CD4-positive, alpha-beta T cell treated with Interleukin-6 for 4 hours (primary cell): ENCODE measurements around the gene TMC6.
A peak's percentile ranks its signal among the peaks of the same experiment; 100 is the strongest.
"Not testable (repeated sequence)": the region's sequence is repeated elsewhere in the genome, so short reads cannot be mapped to it uniquely, and the experiment has no call there.

Experiments
- DNase-seq: peaks from one replicate; pipeline ENCODE4 v3.0.0-alpha.2; 2020; ENCODE audit warnings: mixed read lengths

The TMC6 gene

DNA sequence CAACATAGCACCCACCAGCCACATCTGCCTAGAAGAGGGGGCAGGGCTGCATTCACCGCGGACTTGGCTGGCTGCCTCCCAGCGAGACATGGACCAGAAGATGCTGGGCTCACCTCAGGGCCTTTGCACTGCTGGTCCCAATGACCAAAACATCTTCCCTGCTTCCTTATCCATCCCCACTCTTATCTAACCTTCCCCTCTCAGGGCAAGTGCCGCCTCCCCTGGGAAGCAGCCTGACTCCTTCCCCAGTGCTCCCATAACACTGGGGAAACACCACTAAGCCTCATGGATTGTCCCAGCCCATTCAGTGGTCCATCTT lies 5.7 kb downstream of the TMC6 start:
- DNase-seq = peak; percentile 29

GRCh38 chr17:78122216-78122930 lies 6.2 kb downstream of the TMC6 start:
- DNase-seq = peak; percentile 29

GRCh38 chr17:78121801-78122215 lies 6.7 kb downstream of the TMC6 start:
- peak; percentile 27 for DNase-seq

DNA sequence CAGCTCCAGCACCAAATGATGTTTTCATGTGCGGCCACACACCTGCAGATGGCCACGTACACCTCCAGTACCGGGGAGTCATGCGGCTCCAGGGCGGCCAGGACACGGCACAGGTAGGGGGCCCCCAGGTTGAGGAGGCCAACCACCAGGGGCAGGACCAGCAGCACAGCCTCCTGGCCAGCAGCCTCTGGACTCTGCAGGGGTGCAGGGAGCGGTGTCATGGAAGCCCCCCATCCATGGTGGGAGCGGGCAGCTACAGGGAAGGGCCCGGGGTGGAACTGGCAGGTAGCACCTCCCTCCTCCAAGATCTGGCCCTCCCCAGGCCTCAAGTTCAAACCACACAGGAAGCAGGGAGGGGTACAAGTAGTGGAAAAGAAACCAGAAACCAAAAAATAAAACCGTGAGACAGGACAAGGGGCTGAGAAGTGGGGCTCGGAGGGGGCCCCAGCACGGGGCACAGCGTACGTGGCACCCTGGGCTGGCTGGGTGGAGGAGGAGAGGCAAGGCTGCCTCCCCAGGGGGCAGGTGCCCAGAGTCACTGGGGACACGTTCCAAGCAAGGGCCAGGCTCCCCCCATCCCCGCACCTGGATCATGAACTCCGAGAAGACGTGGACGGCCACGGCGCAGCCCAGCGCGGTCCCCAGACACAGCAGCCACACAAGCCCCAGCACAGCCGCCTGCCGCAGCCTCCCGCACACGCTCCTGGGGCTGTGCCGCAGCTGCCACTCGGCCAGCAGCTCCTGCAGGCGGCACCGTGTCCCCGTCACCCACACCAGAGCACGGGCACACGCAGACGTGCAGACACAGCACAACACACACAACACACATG lies 7.4 kb downstream of the TMC6 start:
- peak; percentile 76 for DNase-seq

GRCh38 chr17:78120537-78120936 lies 8.0 kb downstream of the TMC6 start:
- DNase-seq = no peak

GRCh38 chr17:78118801-78119241 lies 9.7 kb downstream of the TMC6 start:
- peak; percentile 1 for DNase-seq

- peak; percentile 50 for DNase-seq
Observed at GRCh38 chr17:78117027-78117981, 11.3 kb downstream of the TMC6 start.

GRCh38 chr17:78116411-78116810 lies 12.1 kb downstream of the TMC6 start:
- no peak for DNase-seq

DNA sequence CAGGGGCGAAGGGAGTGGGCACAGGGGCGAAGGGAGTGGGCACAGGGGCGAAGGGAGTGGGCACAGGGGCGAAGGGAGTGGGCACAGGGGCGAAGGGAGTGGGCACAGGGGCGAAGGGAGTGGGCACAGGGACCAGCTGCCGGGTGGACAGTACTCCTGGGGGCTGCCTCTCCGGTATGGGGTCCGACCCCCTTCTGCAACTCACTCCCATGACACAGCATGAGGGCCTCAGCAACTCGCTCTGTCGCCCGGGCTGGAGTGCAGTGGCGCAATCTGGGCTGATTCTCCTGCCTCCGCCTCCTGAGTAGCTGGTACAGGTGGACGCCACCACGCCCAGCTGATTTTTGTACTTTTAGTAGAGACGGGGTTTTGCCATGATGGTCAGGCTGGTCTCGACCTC lies 12.8 kb downstream of the TMC6 start:
- not testable (repeated sequence) for DNase-seq

GRCh38 chr17:78114831-78115723 lies 13.5 kb downstream of the TMC6 start:
- DNase-seq = no peak

GRCh38 chr17:78113804-78114785 lies 14.5 kb downstream of the TMC6 start:
- DNase-seq = no peak

GRCh38 chr17:78112518-78113471 lies 15.8 kb downstream of the TMC6 start:
- DNase-seq = peak; percentile 80

- no peak for DNase-seq
Observed at GRCh38 chr17:78111727-78112517, 16.6 kb downstream of the TMC6 start.

- no peak for DNase-seq
Observed at GRCh38 chr17:78111016-78111726, 17.4 kb downstream of the TMC6 start.

DNA sequence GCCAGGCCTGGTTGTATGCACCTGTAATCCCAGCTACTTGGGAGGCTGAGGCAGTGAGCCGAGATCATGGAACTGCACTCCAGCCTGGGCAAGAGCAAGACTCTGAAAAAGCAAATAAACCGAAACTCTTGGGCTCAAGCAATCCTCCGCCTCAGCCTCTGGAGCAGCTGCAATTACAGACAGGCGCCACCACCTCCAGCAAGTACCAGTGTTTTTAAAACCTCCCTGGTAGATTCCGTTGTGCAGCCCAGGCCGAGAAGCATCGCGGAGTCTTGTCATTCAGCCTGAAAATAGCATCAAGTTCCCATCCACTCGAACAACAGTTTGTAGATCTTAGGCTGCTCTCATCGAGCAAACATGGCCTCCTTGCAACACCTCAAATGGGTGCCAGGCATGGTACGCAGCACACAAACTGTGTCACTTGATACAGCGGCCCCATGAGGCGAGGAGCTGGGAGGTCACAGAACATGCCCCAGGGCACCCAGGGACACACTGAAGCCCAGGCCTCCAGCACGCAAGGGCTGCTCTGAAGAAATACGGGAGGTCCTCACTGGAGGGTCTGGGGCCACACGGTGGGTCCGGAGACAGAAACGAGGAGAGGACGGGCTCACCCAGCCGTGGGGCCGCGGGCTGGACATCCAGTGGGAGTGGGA lies 18.1 kb downstream of the TMC6 start:
- DNase-seq = no peak

DNA sequence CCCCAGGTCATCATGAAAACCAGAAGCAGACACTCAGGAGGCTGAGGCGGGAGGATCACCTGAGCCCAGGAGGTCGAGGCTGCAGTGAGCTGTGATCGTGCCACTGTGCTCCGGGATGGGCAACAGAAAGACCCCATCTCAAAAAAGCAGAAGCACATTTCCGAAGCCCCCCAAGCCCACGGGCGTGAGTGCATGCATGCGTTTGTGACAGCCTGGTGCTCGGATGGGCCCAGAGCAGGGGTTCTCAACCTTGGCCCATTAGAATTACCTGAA lies 19.1 kb downstream of the TMC6 start:
- DNase-seq = no peak

GRCh38 chr17:78108726-78109488 lies 19.6 kb downstream of the TMC6 start:
- no peak for DNase-seq
